Measurements from ENCODE around the gene ATXN7L3B. TPM values are rescaled to one million over a fixed set of nuclear protein-coding genes. Genes with fewer than 3 reads are reported as not detected.

ATXN7L3B gene
- polyA plus RNA-seq, 1 donor = 44.0 TPM

- H3K4me1 ChIP-seq (ENCODE audit: control insufficient read depth, insufficient read depth, low read length) = no peaks in the 10 kb centered on the region
- H3K4me3 ChIP-seq (ENCODE audit: low read length) = no peak overlapping the region
- 80% methylated on average over 2 of the region's 4 CpGs for WGBS (ENCODE audit: insufficient coverage, low lambda C conversion rate)
- no peak overlapping the region for H3K27ac ChIP-seq (ENCODE audit: low read length)
- H3K9me3 ChIP-seq (ENCODE audit: control insufficient read depth, low read depth, low read length) = peaks cover 9% of the 10 kb centered on the region
- no peaks in the 10 kb centered on the region for H3K36me3 ChIP-seq (ENCODE audit: control insufficient read depth, insufficient read depth, low read length)
- H3K27me3 ChIP-seq (ENCODE audit: control insufficient read depth, insufficient read depth, low read length) = no peaks in the 10 kb centered on the region
- no peak for DNase-seq
These were observed 48.6 kb downstream of the ATXN7L3B start for GRCh38 chr12:74586251-74586650.

Data from large intestine (tissue), 3 donors.